WTC11 (cell line): Measurements from ENCODE around the gene PTPRN2. TPM values are rescaled to one million over a fixed set of nuclear protein-coding genes. Genes with fewer than 3 reads are reported as not detected.

Experiments used
- ATAC-seq: fragments of 200-7000 bp; cut with Tn5 transposase; 2 replicates; pipeline ENCODE4 v1.10.0; 2021; ENCODE audit warnings: mild to moderate bottlenecking, moderate library complexity
- CTCF ChIA-PET: fragments of 300-600 bp; sonication (Branson Sonifier 250); formaldehyde crosslinking; loops from one replicate; lab custom pipeline; 2021; ENCODE audit warnings: antibody characterized with exemption; lab: Charles Lee
- POLR2A ChIA-PET: fragments of 350-600 bp; sonication (Branson Sonifier 250); formaldehyde crosslinking; loops from one replicate; lab custom pipeline; 2021; ENCODE audit warnings: antibody characterized with exemption; lab: Charles Lee
- DNase-seq: peaks from one replicate; pipeline ENCODE4 v3.0.0; 2021; ENCODE audit warnings: low spot score
- H3K27ac Mint-ChIP-seq: 2 replicates; pipeline ENCODE4 v1.8.0; 2021; ENCODE audit warnings: mixed read lengths
- H3K27me3 Mint-ChIP-seq: 2 replicates; pipeline ENCODE4 v1.8.0; 2021; ENCODE audit warnings: low read depth, mild to moderate bottlenecking, moderate library complexity, mixed read lengths
- H3K36me3 Mint-ChIP-seq: 2 replicates; pipeline ENCODE4 v1.8.0; 2021; ENCODE audit warnings: mixed read lengths
- H3K4me1 Mint-ChIP-seq: 2 replicates; pipeline ENCODE4 v1.8.0; 2022; ENCODE audit warnings: mixed read lengths
- H3K4me3 Mint-ChIP-seq: 2 replicates; pipeline ENCODE4 v1.8.0; 2021; ENCODE audit warnings: mild to moderate bottlenecking, moderate library complexity, mixed read lengths
- H3K9me3 Mint-ChIP-seq: 2 replicates; pipeline ENCODE4 v1.8.0; 2021; ENCODE audit warnings: mixed read lengths
- ATF1 ChIP-seq: sonication (generic); formaldehyde crosslinking; IDR thresholded peaks from 2 replicates; pipeline ENCODE4 v1.8.1; 2023; ENCODE audit warnings: mild to moderate bottlenecking, moderate library complexity, missing genetic modification reagents
- CBFB ChIP-seq: sonication (generic); formaldehyde crosslinking; IDR thresholded peaks from 2 replicates; pipeline ENCODE4 v1.8.1; 2022; ENCODE audit warnings: mild to moderate bottlenecking, low read depth, missing genetic modification reagents
- CREB1 ChIP-seq: sonication (generic); formaldehyde crosslinking; IDR thresholded peaks from 2 replicates; pipeline ENCODE4 v1.8.0; 2023; ENCODE audit warnings: mild to moderate bottlenecking, missing genetic modification reagents
- EMX1 ChIP-seq: fragments of 250-450 bp; sonication (Bioruptor Pico); IDR thresholded peaks from 2 replicates; pipeline ENCODE4 v1.8.0; 2021; ENCODE audit warnings: mild to moderate bottlenecking
- ESRRA ChIP-seq: sonication (generic); formaldehyde crosslinking; IDR thresholded peaks from 2 replicates; pipeline ENCODE4 v1.8.1; 2022; ENCODE audit warnings: mild to moderate bottlenecking, missing genetic modification reagents, borderline replicate concordance
- FOXP1 ChIP-seq: sonication (generic); formaldehyde crosslinking; IDR thresholded peaks from 2 replicates; pipeline ENCODE4 v1.8.0; 2022; ENCODE audit warnings: missing genetic modification reagents, mild to moderate bottlenecking, moderate library complexity, borderline replicate concordance
- GABPB1 ChIP-seq: sonication (generic); formaldehyde crosslinking; IDR thresholded peaks from 2 replicates; pipeline ENCODE4 v1.8.1; 2023; ENCODE audit warnings: mild to moderate bottlenecking, missing genetic modification reagents
- HMGA2 ChIP-seq: fragments of 250-450 bp; sonication (Bioruptor Pico); IDR thresholded peaks from 2 replicates; pipeline ENCODE4 v1.4.0; 2021; ENCODE audit warnings: mild to moderate bottlenecking, moderate library complexity
- NFYB ChIP-seq: sonication (generic); formaldehyde crosslinking; conservative IDR thresholded peaks from 2 replicates; pipeline ENCODE4 v1.8.0; 2022; ENCODE audit warnings: low read depth, missing genetic modification reagents
- NR3C1 ChIP-seq: sonication (generic); formaldehyde crosslinking; conservative IDR thresholded peaks from 2 replicates; pipeline ENCODE4 v1.8.1; 2023; ENCODE audit warnings: low read depth, mild to moderate bottlenecking, missing genetic modification reagents
- PRRX2 ChIP-seq: fragments of 250-450 bp; sonication (Bioruptor Pico); IDR thresholded peaks from 2 replicates; pipeline ENCODE4 v1.8.0; 2021; ENCODE audit warnings: mild to moderate bottlenecking
- ZBTB21 ChIP-seq: sonication (generic); formaldehyde crosslinking; IDR thresholded peaks from 2 replicates; pipeline ENCODE4 v1.8.1; 2023; ENCODE audit warnings: mild to moderate bottlenecking, missing genetic modification reagents, borderline replicate concordance
- total RNA-seq: library from RNA; stranded (reverse); gene quantifications from 3 replicates; pipeline ENCODE4 v1.2.3, GENCODE V29; 2021
- TF ChIP-seq, protein P1 (sequence below): fragments of 250-450 bp; sonication (Bioruptor Pico); IDR thresholded peaks from 2 replicates; pipeline ENCODE4 v1.9.0; 2021; ENCODE audit warnings: mild to moderate bottlenecking
- TF ChIP-seq, protein P2 (sequence below): fragments of 250-450 bp; sonication (Bioruptor Pico); IDR thresholded peaks from 2 replicates; pipeline ENCODE4 v2.1.2; 2022; ENCODE audit warnings: mild to moderate bottlenecking, moderate library complexity
- TF ChIP-seq, protein P3 (sequence below): fragments of 250-450 bp; sonication (Bioruptor Pico); IDR thresholded peaks from 2 replicates; pipeline ENCODE4 v1.9.0; 2021; ENCODE audit warnings: mild to moderate bottlenecking
- TF ChIP-seq, protein P4 (sequence below): sonication (generic); formaldehyde crosslinking; IDR thresholded peaks from 2 replicates; pipeline ENCODE4 v1.8.1; 2023; ENCODE audit warnings: mild to moderate bottlenecking, missing genetic modification reagents, borderline replicate concordance
- TF ChIP-seq, protein P5 (sequence below): fragments of 250-450 bp; sonication (Bioruptor Pico); IDR thresholded peaks from 2 replicates; pipeline ENCODE4 v1.8.0; 2021; ENCODE audit warnings: mild to moderate bottlenecking
- TF ChIP-seq, protein P6 (sequence below): sonication (generic); formaldehyde crosslinking; IDR thresholded peaks from 2 replicates; pipeline ENCODE4 v1.8.1; 2022; ENCODE audit warnings: low read depth, mild to moderate bottlenecking, moderate library complexity, missing genetic modification reagents, borderline replicate concordance
- TF ChIP-seq, protein P7 (sequence below): sonication (generic); formaldehyde crosslinking; IDR thresholded peaks from 2 replicates; pipeline ENCODE4 v1.8.1; 2022; ENCODE audit warnings: low read depth, missing genetic modification reagents, borderline replicate concordance
- TF ChIP-seq, protein P8 (sequence below): sonication (generic); formaldehyde crosslinking; IDR thresholded peaks from 2 replicates; pipeline ENCODE4 v1.8.1; 2022; ENCODE audit warnings: mild to moderate bottlenecking, moderate library complexity, missing genetic modification reagents

The PTPRN2 gene
- total RNA-seq, 1 experiment from 2014 or later: 4.7 TPM

DNA sequence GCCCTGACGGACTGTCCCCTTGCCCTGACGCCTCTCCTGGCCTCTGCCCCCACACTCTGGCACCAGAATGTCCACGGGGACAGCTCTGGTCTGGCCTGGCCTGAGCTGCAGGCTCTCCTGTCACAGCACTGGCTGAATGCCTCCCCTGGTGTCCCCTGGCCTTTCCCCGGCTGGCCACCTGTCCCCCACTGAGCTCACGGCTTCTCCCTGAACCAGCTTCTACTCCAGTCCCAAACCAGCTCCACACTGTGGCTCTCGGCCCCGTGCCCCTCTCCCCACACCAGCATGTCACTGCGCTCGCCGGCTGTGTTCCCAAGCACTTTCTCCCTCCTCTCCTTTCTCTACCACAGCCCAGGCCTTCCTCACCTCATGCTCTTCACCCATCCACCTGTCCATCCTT is 864.4 kb downstream of the PTPRN2 start:
- ATAC-seq (no peak), DNase-seq (no peak)
- Mint-ChIP-seq H3K36me3 (peaks cover 21% of the 10 kb centered on the region), H3K9me3 (peaks cover 32% of the 10 kb centered on the region), H3K27me3 (peaks cover 5% of the 10 kb centered on the region; the same call in 1 of the 2 replicates), H3K4me3 (no peak overlapping the region), H3K4me1 (no peaks in the 10 kb centered on the region)
- ChIA-PET POLR2A (no interaction called here), CTCF (no interaction called here)
- no peak for TF ChIP-seq ATF1 (CRISPR knock-in tag)
- TF ChIP-seq EMX1 (CRISPR knock-in tag): no peak
- TF ChIP-seq, protein P1, sequence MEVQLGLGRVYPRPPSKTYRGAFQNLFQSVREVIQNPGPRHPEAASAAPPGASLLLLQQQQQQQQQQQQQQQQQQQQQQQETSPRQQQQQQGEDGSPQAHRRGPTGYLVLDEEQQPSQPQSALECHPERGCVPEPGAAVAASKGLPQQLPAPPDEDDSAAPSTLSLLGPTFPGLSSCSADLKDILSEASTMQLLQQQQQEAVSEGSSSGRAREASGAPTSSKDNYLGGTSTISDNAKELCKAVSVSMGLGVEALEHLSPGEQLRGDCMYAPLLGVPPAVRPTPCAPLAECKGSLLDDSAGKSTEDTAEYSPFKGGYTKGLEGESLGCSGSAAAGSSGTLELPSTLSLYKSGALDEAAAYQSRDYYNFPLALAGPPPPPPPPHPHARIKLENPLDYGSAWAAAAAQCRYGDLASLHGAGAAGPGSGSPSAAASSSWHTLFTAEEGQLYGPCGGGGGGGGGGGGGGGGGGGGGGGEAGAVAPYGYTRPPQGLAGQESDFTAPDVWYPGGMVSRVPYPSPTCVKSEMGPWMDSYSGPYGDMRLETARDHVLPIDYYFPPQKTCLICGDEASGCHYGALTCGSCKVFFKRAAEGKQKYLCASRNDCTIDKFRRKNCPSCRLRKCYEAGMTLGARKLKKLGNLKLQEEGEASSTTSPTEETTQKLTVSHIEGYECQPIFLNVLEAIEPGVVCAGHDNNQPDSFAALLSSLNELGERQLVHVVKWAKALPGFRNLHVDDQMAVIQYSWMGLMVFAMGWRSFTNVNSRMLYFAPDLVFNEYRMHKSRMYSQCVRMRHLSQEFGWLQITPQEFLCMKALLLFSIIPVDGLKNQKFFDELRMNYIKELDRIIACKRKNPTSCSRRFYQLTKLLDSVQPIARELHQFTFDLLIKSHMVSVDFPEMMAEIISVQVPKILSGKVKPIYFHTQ (CRISPR knock-in tag): no peak
- TF ChIP-seq CBFB (CRISPR knock-in tag): no peak
- TF ChIP-seq, protein P2, sequence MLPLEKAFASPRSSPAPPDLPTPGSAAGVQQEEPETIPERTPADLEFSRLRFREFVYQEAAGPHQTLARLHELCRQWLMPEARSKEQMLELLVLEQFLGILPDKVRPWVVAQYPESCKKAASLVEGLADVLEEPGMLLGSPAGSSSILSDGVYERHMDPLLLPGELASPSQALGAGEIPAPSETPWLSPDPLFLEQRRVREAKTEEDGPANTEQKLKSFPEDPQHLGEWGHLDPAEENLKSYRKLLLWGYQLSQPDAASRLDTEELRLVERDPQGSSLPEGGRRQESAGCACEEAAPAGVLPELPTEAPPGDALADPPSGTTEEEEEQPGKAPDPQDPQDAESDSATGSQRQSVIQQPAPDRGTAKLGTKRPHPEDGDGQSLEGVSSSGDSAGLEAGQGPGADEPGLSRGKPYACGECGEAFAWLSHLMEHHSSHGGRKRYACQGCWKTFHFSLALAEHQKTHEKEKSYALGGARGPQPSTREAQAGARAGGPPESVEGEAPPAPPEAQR (CRISPR knock-in tag): no peak
- TF ChIP-seq, protein P3, sequence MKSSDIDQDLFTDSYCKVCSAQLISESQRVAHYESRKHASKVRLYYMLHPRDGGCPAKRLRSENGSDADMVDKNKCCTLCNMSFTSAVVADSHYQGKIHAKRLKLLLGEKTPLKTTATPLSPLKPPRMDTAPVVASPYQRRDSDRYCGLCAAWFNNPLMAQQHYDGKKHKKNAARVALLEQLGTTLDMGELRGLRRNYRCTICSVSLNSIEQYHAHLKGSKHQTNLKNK (CRISPR knock-in tag): no peak
- TF ChIP-seq ZBTB21 (CRISPR knock-in tag): no peak
- TF ChIP-seq, protein P4, sequence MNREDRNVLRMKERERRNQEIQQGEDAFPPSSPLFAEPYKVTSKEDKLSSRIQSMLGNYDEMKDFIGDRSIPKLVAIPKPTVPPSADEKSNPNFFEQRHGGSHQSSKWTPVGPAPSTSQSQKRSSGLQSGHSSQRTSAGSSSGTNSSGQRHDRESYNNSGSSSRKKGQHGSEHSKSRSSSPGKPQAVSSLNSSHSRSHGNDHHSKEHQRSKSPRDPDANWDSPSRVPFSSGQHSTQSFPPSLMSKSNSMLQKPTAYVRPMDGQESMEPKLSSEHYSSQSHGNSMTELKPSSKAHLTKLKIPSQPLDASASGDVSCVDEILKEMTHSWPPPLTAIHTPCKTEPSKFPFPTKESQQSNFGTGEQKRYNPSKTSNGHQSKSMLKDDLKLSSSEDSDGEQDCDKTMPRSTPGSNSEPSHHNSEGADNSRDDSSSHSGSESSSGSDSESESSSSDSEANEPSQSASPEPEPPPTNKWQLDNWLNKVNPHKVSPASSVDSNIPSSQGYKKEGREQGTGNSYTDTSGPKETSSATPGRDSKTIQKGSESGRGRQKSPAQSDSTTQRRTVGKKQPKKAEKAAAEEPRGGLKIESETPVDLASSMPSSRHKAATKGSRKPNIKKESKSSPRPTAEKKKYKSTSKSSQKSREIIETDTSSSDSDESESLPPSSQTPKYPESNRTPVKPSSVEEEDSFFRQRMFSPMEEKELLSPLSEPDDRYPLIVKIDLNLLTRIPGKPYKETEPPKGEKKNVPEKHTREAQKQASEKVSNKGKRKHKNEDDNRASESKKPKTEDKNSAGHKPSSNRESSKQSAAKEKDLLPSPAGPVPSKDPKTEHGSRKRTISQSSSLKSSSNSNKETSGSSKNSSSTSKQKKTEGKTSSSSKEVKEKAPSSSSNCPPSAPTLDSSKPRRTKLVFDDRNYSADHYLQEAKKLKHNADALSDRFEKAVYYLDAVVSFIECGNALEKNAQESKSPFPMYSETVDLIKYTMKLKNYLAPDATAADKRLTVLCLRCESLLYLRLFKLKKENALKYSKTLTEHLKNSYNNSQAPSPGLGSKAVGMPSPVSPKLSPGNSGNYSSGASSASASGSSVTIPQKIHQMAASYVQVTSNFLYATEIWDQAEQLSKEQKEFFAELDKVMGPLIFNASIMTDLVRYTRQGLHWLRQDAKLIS (CRISPR knock-in tag): no peak
- no peak for TF ChIP-seq ESRRA (CRISPR knock-in tag)
- TF ChIP-seq, protein P5, sequence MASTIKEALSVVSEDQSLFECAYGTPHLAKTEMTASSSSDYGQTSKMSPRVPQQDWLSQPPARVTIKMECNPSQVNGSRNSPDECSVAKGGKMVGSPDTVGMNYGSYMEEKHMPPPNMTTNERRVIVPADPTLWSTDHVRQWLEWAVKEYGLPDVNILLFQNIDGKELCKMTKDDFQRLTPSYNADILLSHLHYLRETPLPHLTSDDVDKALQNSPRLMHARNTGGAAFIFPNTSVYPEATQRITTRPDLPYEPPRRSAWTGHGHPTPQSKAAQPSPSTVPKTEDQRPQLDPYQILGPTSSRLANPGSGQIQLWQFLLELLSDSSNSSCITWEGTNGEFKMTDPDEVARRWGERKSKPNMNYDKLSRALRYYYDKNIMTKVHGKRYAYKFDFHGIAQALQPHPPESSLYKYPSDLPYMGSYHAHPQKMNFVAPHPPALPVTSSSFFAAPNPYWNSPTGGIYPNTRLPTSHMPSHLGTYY: no peak
- TF ChIP-seq, all 79 proteins: peak for 0
- H3K27ac Mint-ChIP-seq: no peak overlapping the region

DNA sequence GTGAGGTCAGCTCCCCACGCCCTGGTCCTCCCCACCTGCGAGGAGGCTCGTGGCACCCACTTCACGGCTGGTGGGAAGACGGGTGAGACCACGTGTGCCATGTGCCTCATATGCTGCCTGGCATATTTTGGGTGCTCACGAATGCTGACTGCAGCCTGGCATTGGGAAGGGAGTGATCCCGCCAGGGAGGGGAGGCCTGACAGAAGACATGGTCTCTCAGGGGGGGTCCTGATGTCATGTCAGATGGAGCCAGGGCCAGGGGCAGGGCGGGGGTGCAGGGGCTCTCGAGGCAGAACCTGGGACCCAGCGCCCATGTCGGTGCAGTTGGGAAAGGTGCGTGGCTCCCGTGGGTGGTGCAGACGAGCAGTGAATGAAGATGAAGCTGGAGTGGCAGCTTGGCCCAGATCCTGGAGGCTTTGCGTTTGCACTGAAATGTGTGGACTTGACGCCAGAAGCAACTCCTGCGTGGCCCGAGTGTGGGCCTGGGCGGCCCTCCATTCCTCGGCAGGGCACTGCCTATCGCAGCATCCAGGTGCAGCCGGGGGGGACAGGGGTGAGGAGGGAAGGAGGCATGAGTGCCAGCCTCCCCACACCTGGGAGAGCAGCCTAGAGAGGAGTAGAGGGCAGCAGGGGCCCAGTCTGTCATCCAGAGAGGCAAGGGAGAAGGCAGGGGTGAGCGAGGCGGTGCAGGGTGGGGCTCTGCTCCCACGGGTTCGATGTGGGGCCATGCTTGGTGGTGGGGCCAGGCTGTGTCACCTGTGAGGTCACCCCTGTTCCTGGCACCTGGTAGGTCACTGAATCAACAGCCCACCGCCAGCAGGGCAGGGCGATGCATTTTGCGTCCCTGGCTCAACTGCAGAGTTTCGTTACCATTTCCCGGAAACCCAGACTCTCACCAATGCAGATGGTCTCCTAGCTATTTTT is 865.2 kb downstream of the PTPRN2 start:
- H3K27ac Mint-ChIP-seq: no peak overlapping the region
- no peak overlapping the region for H3K4me3 Mint-ChIP-seq
- ChIA-PET POLR2A (no interaction called here), CTCF (no interaction called here)
- no peaks in the 10 kb centered on the region for H3K4me1 Mint-ChIP-seq
- ATAC-seq (no peak), DNase-seq (no peak)
- peaks cover 8% of the 10 kb centered on the region; the same call in 1 of the 2 replicates for H3K27me3 Mint-ChIP-seq
- H3K36me3 Mint-ChIP-seq: peaks cover 26% of the 10 kb centered on the region
- peaks cover 30% of the 10 kb centered on the region for H3K9me3 Mint-ChIP-seq
- TF ChIP-seq NR3C1 (CRISPR knock-in tag) (no peak), GABPB1 (no peak), PRRX2 (CRISPR knock-in tag) (no peak), FOXP1 (no peak), NFYB (CRISPR knock-in tag) (no peak), CREB1 (no peak), HMGA2 (CRISPR knock-in tag) (no peak)
- TF ChIP-seq, protein P6, sequence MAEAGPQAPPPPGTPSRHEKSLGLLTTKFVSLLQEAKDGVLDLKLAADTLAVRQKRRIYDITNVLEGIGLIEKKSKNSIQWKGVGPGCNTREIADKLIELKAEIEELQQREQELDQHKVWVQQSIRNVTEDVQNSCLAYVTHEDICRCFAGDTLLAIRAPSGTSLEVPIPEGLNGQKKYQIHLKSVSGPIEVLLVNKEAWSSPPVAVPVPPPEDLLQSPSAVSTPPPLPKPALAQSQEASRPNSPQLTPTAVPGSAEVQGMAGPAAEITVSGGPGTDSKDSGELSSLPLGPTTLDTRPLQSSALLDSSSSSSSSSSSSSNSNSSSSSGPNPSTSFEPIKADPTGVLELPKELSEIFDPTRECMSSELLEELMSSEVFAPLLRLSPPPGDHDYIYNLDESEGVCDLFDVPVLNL (CRISPR knock-in tag): no peak
- TF ChIP-seq, protein P7, sequence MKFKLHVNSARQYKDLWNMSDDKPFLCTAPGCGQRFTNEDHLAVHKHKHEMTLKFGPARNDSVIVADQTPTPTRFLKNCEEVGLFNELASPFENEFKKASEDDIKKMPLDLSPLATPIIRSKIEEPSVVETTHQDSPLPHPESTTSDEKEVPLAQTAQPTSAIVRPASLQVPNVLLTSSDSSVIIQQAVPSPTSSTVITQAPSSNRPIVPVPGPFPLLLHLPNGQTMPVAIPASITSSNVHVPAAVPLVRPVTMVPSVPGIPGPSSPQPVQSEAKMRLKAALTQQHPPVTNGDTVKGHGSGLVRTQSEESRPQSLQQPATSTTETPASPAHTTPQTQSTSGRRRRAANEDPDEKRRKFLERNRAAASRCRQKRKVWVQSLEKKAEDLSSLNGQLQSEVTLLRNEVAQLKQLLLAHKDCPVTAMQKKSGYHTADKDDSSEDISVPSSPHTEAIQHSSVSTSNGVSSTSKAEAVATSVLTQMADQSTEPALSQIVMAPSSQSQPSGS (CRISPR knock-in tag): no peak
- TF ChIP-seq, protein P8, sequence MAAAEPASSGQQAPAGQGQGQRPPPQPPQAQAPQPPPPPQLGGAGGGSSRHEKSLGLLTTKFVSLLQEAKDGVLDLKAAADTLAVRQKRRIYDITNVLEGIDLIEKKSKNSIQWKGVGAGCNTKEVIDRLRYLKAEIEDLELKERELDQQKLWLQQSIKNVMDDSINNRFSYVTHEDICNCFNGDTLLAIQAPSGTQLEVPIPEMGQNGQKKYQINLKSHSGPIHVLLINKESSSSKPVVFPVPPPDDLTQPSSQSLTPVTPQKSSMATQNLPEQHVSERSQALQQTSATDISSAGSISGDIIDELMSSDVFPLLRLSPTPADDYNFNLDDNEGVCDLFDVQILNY (CRISPR knock-in tag): no peak
